HG02678 (cell line): ENCODE data around the gene SHROOM2.

Experiments
- ATAC-seq: cut with Tn5 transposase; IDR thresholded peaks from one replicate; pipeline ENCODE4 v1.9.1; 2021; ENCODE audit warnings: mild to moderate bottlenecking, moderate library complexity; ENCODE audit not compliant: unreplicated experiment

The SHROOM2 gene

DNA sequence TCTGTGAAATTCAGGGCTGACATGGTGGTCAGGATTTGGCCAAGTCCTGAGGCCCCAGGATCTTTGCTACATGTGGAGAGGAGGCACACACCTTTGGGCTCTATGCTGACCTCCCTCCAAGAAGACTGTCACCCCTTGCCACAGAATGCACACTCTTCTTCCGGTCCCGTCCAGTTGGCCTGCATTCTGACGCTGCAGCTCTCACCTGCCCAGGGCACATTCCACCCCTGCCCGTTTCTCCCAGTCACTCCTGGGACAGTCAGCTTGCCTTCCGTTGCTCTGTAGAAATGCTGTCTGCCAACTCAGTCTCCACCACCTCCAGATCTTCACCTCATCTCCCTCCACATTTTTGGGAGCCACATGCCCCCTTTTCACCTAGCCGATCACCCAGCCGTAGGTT, 76.7 kb downstream of the SHROOM2 start:
- no peak for ATAC-seq

DNA sequence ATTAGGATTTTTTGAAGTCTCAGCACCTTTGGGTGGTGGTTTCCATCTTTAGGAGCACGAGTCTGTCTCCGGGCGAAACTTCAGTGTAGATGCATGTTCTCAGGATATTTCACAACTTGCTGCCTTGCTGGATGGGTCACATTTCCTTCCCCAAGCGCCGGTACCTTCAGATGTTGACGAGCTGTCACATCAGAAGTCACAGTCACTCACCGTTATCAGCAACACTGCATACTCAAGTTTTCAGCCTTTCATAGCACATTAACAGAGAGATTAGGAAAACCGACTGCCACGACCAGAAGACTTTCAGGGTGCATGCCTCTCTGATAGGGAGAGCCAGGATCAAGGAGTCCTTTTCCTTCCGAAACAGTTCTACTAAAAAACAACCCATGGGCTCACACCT, 77.8 kb downstream of the SHROOM2 start:
- no peak for ATAC-seq

DNA sequence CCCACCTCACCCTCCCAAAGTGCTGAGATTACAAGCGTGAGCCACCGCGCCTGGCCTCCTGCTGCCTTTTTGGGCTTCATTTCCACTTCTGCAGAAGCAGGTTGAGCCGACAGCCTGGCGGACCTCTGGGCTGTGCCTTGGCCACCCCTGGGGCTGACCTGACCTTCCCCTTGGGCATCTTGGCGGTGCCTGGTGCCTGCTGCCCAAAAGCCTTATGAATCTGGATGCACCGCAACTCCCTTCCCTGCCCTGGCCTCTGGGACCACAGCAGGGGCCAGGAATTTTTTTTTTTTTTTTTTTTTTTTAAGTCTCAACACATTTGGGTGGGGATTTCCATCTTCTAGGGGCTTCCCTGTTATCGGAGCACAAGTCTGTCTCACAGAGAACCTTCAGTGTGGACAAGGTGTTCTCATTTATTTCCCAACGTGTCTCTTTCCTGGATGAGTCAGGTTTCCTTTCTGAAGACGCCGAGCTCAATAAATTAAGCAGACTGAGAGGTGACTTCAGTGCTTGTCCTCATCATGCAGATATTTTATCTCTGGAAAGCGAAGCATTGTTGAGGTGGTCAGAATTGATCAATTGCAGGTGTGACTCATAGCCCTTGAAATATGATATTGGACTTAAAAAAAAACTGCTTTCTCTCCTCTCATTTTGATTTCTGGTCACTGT, 79.7 kb downstream of the SHROOM2 start:
- ATAC-seq, result no peak

DNA sequence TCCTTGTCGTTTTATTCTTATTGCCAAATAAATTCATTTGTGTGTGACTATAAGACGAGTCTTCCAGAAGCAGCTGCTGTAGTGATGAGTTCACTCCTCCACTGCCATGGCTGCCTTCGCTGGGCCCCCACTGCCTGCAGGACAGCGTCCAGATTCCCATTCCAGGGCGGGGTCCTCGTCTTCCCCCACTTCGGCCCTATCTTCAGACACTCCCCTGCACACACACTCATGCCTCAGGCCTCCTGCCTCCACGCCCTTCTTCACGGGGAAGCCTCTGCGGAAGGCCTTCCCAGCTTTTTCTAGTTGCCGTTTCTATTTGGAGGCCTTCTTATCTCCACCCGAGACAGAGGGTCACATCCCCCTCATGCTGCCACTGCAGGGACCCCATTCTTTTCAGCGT, 80.4 kb downstream of the SHROOM2 start:
- no peak for ATAC-seq

DNA sequence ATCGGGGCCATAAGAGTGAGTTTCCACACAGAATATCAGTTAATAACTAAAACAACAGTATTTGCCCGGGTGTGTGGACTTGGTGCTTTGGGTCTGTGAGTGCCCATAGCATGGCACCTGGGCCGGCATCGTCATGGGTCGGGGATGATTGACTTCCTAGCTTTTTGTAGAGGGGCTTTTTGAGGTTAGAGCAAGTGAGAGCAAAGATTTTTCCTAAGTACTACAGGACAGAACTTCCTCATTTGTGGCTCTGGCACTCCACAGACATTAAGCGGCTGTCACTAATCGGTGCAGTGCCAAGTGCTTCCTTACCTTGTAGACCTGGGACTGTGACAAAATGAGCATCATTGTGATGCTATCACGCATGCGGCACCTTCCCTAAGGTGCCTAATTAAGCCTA, 81.0 kb downstream of the SHROOM2 start:
- no peak for ATAC-seq

DNA sequence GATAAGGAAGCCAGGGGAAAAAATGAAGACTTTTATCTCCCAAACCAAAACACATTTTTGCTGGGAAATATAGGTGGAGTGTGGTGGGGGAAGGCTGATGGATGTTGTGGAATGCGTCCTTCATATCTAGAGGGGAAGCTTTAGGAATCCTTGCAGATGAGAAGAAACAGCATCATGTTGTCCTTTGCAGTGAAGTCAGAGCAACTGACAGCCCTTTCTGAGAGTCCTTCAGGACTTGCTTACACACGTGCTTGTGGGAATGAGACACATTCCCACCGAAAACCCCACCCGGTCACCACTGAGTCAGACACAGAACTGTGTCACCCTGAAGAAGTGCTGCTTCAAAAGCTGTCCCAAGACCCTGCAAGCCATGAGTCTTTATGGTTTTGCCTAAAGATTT, 81.5 kb downstream of the SHROOM2 start:
- no peak for ATAC-seq

DNA sequence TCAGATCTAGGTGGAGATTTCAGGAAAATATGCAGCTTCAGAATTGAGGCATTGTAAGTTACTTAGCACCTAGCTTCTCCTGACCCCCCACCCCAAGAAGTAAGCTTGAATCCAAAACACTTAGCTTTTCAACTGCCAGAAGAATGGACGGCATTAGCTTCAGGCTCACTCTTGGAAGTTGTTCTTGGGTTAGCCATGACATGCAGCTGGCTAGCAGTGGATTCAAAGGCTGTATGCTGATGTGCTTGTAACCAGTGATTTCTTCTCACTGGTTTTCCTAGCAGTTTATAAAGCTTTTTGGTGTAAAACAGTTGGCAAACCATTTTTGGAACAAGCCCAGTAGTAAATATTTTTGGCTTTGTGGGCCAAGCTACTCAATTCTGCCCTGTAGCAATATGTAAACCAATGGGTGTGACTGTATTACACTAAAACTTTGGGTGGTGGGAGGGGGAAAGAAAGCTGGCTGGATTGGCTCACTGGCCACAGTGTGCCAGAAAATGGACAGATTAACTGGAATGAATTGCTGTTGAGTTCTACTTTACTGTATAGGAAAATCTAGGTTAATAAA, 85.6 kb downstream of the SHROOM2 start:
- ATAC-seq, result no peak

DNA sequence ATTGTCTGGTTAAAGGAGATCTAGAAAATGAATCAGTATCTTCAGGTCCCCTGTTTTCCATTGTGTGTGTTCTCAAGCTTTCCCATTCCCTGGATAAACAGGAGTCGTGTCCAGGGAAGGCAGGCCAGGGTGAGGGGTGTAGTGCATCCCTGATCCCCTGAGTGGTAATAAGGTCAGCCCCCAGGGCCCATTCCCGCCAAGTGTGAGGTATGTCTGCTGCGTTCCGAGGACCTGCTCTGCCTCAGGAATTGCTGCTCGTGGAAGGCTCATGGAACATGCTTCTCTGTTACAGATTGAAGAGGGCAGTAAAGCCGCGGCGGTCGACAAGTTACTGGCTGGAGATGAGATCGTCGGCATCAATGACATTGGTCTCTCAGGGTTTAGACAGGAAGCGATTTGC, 87.1 kb downstream of the SHROOM2 start:
- ATAC-seq, result no peak

DNA sequence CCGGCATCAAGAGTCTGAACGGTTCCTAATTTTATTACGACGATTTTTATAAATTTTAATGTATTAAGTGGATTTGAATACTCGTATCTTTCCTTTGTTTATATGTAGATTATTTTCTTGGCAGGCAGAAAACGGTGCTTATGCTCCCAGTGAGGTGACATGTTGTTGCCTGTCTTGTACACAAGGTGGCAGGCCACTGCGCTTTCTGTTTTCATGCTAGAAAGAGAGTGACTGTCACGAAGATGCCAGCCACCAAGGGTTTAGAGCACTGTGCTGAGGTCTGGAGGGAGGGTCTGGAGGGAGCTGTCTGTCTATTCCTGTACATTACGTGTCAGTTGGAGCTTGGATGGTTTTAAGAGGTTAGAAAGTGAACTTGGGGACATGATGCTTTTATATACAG, 87.7 kb downstream of the SHROOM2 start:
- ATAC-seq, result peak; percentile 62

DNA sequence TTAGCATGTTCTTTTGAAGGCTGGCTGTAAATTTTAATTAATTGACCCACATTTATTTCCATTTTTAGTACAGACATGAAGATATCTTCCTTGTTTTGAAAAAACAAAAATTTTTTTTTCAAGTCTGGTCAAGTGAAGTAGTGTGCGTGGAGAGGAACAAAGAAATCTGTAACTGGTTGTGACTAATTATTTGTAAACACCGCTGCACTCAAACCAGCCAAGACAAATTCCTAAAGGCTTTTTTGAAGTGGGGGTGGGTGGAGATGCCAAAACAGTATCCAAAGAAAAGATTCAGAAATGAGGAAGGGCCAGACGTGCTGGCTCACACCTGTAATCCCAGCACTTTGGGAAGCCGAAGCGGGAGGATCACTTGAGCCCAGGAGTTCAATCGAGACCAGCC, 88.3 kb downstream of the SHROOM2 start:
- ATAC-seq, result no peak

DNA sequence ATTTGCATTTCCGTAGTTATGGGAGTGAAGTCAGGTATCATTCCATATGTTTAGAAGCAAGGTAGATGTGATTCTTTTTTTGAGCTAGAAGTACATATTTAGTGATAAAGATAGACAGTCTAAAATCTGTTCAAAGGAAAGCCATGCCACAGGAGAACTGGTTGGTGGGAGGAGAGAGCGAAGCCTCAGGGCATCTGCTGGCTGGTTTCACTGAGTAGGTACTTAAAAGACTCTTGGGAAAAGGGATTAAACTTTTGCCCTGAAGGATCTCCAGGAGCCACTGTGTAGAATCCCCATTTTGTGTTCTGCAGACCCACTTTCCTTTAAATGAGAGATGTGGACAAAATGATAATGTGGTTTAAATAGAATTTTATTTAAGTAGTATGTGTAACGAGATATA, 89.6 kb downstream of the SHROOM2 start:
- no peak for ATAC-seq

DNA sequence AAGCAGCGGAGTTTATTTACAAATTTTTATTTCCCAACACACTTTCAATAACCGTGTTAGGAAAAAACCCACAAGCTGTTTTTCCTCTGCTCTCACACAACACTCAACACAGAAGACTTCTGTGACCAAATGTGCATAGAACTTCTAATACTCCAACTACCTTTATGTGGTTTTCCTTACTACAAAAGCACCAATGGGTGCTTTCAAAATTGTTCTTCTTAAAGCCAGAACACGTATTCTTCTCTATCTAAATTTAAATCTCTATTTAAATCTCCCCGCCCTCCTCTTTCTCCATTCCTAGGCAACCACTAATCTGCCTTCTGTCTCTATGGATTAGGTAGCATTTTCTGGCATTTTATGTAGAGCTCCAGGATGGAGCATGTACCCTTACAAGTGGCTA, 90.0 kb downstream of the SHROOM2 start:
- no peak for ATAC-seq

DNA sequence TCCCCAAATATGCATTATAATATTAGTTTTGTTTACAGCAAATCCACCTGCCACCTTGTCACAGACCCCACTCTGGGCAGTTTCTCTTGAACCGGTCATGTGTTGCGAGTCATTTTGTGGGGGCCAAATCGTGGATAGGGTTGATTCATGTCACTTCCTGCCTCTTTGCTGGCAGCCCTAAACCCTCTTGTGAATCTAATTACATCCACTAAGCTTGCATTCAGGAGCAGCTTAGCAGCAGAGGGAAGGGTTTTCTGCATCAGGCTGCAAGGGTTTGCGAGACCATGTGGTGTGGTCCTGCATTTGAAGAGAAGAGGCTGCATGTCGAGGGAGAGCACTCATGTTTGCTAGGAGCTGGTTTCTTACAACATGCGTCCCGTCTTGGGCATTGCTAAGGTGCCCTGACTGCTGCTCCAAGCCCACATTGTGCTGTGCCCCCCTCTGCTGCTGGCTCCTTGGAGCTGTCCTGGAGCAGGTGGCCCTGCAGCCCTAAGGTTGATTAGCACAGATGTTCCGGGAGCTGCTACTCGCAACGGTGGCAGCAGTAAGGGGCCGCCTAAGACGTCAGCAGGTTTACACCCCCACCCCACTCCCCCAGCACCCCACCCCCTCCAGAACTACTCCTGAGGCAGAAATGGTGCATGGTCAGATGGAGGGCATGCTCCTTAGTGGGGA, 92.1 kb downstream of the SHROOM2 start:
- ATAC-seq, result no peak

DNA sequence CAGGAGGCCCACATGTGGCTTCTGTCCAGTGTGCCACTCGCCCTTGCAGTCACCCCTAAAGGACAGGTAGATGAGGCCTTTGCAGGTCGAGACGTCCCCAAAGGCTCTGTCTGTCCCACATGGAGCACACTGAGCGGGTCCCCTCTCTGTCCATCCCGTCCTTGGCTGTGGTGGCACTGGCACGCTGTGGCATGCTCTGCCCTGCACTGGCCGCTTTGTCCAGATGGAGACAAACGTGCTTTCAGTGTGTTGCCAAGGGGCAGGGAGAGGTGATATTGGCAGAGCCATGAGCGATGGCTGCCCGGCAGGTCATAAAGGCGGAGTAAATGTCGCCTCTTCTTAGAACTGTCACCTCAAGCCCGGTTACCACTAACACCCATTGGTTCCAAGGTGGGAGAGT, 94.0 kb downstream of the SHROOM2 start:
- ATAC-seq, result no peak

DNA sequence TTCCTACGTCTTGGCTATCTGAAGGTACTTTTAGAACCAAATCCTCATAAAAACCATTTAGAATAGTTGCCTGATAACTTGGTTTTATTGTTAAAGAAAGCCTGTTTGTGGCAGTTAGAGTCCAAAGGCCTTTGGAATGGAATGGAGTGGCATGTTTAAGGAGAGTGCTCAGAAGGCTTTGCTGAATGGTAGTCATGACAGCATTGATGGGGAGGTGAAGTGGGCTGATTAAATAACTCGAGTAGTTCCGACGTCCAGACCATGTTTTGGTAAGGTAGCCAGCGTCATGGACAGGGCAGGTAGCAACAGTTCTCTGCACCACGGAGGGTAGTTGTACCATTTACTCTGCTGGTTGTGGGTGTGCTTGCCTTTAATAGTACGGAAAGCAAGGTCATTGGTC, 94.6 kb downstream of the SHROOM2 start:
- ATAC-seq, result no peak

DNA sequence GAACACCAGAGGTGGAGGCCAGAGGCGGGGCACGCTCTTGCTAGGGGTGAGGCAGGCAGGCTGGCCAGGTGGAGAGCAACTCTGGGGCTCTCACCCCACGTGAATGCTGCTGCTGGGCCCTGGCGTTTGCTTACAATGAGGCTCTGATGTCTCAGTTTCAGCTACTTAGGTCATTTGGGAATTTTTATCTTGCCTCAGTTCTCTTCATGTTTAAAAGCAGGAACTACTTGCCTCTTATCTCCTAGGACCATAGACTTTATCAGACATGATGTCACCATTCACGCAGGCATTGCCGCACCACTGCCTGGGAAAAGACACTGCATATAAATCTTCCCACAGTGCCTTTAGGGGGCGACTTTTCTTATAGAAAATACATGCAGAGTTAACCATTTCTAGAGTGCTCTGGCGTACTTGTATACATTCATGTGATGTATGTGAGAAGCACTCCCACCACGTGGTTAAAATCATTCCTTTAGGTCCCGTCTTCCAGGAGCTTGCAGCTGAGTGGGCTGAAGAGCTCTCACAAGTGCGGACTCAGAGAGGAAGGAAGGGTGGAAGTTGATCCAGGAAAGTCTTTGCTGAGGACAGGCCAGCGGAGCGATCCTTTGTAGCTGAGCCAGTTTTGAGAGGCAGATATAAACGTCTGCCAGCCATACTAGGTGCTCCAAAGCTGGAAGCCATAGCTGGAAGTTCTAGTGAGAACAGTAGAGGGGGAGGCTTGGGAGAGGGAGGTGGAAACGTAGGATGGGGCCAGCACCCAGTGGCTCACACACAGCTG, 96.6 kb downstream of the SHROOM2 start:
- no peak for ATAC-seq

DNA sequence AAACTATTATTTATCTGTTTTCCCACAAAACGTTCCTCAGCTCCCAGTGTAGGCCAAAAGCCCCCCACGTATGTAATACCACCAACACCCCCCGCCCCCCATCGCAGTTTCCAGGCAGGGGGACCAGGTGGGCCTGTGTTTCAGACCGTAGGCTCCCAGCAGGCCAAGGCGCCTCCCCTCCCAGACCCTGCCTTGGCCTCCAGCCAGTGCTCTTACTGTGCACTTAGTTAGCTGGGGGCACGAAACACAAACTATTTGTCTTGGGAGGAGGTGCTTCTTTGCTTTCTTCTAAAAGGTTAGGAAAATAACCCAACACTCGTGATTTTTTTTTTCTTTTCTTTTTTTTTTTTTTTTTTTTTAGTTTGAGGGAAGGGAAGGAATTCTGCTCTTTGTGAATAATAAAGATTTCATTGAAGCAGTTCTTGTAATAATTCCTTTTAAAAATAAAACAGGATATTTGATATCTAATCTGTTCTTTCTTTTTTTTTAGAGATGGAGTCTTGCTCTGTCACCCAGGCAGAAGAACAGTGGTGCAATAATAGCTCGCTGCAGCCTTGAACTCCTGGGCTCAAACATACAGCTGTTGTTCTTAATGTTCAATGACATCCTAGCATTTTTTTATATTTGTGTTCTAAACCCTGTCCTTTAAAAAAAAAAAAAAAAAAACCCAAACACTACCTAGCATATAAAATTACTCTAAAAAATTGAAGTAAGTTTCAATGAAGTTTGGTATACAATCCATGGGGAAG, 98.0 kb downstream of the SHROOM2 start:
- ATAC-seq, result no peak

DNA sequence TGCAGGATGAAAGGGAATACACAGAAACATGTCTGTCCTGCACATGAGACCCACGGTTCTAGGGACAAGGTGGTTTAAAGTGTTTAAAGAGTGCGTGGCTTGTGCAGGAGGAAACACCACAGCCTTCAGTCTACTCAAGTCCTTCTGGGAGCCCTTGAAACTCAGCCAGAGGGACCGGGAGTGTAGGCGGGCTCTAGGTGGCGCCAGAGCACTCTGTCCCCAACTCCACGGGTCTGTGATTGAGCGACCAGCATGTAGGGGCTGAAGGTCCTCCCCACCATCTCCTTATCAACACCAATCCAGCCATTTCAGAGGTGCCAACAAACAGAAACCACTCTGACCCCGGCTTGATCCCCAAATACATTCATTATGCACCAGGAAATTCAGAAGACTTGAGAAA, 98.9 kb downstream of the SHROOM2 start:
- peak; percentile 69 for ATAC-seq

DNA sequence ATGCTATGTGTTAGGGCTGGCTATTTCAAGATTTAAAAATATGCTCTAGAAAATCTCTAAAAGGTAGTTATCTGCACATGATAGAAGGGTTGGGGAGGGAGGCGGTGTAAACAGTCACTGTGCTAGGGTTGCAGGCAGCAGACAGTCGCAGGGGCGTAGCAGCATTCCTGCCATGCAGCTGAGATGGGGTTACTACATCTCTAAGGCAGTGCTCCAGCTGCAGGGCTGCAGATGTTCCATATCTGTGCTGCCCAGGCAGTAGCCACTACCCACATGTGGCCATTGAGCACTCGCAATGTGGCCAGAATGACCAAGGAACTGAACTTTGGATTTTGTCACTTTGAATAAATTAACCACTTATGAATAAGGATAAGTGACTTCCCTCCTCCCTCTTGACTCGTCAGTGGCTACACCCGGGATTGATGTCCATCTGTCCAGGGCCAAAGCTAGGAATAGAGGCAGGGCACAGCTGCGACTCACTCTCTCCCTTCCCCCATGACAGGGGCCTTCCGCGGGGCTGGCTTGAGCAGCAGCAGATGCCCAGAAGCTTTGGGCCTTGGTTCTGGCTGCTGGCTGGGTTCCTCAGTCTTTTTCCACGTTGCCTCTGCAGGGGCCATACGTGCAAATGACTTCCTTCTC, 101.5 kb downstream of the SHROOM2 start:
- ATAC-seq, result no peak

DNA sequence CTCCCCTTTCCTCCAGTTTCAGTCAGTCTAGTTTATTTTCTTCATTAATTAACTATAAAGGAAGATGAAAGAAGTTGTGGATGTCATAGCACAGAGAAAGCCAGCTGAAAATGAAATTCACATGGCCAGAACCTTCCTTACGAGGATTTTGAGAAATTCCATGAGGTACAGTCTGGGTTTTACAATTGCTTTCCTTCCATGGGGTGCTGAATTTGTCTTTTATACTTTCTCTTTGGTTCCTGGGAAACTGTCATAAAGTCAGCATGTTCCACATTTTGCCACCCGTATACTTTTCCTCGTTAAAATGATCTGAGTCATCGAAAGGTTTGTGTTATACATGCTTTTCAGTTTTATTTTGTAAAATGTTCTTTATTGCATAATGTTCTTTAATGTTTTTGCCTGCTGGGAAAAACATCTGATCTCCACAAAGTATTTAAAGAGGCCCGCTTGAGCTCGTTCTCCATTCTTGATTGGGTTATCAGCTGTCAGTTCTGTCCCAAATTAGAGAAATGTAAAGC, 102.8 kb downstream of the SHROOM2 start:
- ATAC-seq, result no peak
